Sigmoid colon (tissue), 7 donors: ENCODE data around the gene ZNF366. TPM values are rescaled to one million over a fixed set of nuclear protein-coding genes. Genes with fewer than 3 reads are reported as not detected.
A peak's percentile ranks its signal among the peaks of the same experiment; 100 is the strongest.

Experiments used
- DNase-seq: peaks from one replicate; pipeline ENCODE4 v3.0.0-alpha.2; 2019
- H3K27ac ChIP-seq, 4 donors: fragments of 200-600 bp; sonication (generic); one replicate each; pipeline ENCODE4 v1.5.1; 2016 to 2019; ENCODE audit warnings: mild to moderate bottlenecking in 1 of 4
- H3K27me3 ChIP-seq, 3 donors: fragments of 200-600 bp; sonication (generic); one replicate each; pipeline ENCODE4 v1.5.1; 2019; ENCODE audit warnings: mild to moderate bottlenecking in 1 of 3
- H3K36me3 ChIP-seq, 4 donors: fragments of 200-600 bp; sonication (generic); one replicate each; pipeline ENCODE4 v1.5.1; 2016 to 2019
- H3K4me1 ChIP-seq, 4 donors: fragments of 200-600 bp; sonication (generic); one replicate each; pipeline ENCODE4 v1.5.1; 2017 to 2019
- H3K4me3 ChIP-seq, 4 donors: fragments of 200-600 bp; sonication (generic); one replicate each; pipeline ENCODE4 v1.5.1; 2017 to 2019; ENCODE audit warnings: mild to moderate bottlenecking in 2 of 4, moderate library complexity in 1 of 4
- H3K9me3 ChIP-seq, 4 donors: fragments of 200-600 bp in 3 of 4; sonication (generic) in 3 of 4; one replicate each; pipeline versions ENCODE4 v1.5.1 to v1.6.1; 2013 to 2019
- EP300 ChIP-seq, 4 donors: sonication (generic); formaldehyde crosslinking; IDR thresholded peaks; one replicate each; pipeline ENCODE4 v1.6.1; 2017; ENCODE audit warnings: antibody characterized with exemption in 4 of 4
- POLR2A ChIP-seq, 2 donors: fragments of 450-650 bp; IDR thresholded peaks; one replicate each; pipeline ENCODE4 v1.6.1; 2016; ENCODE audit warnings: antibody characterized with exemption in 2 of 2, mild to moderate bottlenecking in 2 of 2, moderate library complexity in 2 of 2
- POLR2AphosphoS5 ChIP-seq, 4 donors: sonication (generic); formaldehyde crosslinking; IDR thresholded peaks; one replicate each; pipeline ENCODE4 v1.6.1; 2017; ENCODE audit warnings: antibody characterized with exemption in 4 of 4
- WGBS, 2 donors: extraction: QIAGEN DNeasy Blood & Tissue Kit; methylation state at CpG; one replicate each; pipeline ENCODE4 v1.1.7; 2013; 5-methylcytosine and 5-hydroxymethylcytosine counted together
- intact Hi-C: fragments of 100-400 bp; cut with DNase I; formaldehyde crosslinking; loops from one replicate; pipeline ENCODE4 v1.15.1; 2023
- polyA plus RNA-seq, 3 donors: library from polyadenylated mRNA; stranded (reverse); fragments of 200-250 nt; gene quantifications; one replicate each; pipeline ENCODE4 v1.2.3, GENCODE V29; 2013
- total RNA-seq, 4 donors: library from RNA; depleted of rRNA; stranded (reverse); fragments of >200 nt; gene quantifications; one replicate each; pipeline ENCODE4 v1.1.0, GENCODE V29; 2016
- TF ChIP-seq, protein P1 (sequence below), 4 experiments: fragments of 450-650 bp in 3 of 4; fragments of 200-600 bp in 1 of 4; IDR thresholded peaks; one replicate each; pipeline ENCODE4 v1.5.1; 2016 to 2019; ENCODE audit warnings: antibody characterized with exemption in 4 of 4, mild to moderate bottlenecking in 3 of 4, moderate library complexity in 2 of 4
- donor health status: healthy with polysubstance abuse.
- donor health status: Bipolar disorder and iron deficiency.
- donor health status: healthy.

The ZNF366 gene
- total and polyA plus RNA-seq, 7 donors = 0.46 to 3.9 (median 1.8) TPM

DNA sequence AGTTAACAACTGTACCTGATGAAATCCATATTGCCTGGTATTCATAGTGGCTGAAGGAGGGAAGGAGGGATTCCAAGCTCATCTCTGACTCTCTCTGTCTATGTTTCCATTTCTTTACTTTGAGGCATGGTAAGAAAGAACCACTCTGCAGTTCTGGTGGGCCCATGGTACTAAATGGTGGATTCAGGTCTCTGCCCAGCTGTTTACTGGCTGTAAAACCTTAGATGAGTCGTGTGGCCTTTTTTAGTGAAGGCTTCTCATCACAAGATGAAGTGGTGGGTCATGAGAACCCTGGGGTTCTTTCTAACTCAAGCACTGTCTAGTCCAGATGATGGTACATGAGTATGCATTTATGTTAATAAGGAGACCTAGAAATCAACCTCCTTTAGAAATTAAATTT lies 49.7 kb downstream of the ZNF366 start:
- 85 to 92% methylated on average over 1 of the region's 1 CpG for WGBS, 2 donors

DNA sequence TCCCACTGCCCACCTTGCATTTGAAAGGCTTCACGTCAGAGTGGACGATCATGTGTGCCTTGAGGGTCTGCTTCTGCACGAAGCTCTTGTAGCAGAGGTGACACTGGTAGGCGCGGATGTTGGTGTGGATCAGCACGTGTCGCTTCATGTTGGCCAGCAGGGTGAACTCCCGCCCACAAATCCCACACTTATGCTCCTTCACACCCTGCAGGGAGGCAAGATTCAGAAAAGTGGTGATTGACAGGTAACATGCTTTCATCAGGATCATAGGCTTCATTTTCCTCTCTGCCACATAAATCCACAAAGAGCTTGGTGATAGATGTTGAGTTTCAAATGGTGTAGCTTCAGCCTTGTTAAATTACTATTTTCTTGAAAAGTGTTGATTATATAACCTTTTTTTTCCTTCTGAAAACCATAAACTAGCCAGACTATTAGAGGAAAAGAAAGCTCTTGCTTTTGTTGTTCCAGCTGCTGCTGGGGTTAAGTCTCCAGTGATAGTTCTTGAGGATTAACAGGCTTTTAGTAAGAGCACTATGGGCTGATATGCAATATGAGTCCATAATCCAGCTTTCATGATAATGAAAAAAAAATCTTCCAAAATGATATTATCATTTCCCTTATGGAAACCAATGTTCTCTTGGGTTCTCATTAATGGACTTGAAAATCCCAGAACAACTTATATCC lies 50.7 kb downstream of the ZNF366 start:
- Histone ChIP-seq H3K4me1 (peaks cover 0 to 45% (median 37%) of the 10 kb centered on the region in 4 donors), H3K27me3 (no peaks in the 10 kb centered on the region), H3K36me3 (no peaks in the 10 kb centered on the region), H3K9me3 (no peaks in the 10 kb centered on the region), H3K4me3 (no peak overlapping the region), H3K27ac (no peak overlapping the region)
- intact Hi-C loops = loop anchor here (5.0 kb wide), 1 partner anchor 56 kb away; no protein-coding TSS in a partner anchor
- 96% methylated on average over 8 of the region's 8 CpGs for WGBS, 2 donors
- DNase-seq = no peak
- no peak for TF ChIP-seq EP300 (IDR thresholded peaks at IDR 0.05)
- TF ChIP-seq, protein P1, sequence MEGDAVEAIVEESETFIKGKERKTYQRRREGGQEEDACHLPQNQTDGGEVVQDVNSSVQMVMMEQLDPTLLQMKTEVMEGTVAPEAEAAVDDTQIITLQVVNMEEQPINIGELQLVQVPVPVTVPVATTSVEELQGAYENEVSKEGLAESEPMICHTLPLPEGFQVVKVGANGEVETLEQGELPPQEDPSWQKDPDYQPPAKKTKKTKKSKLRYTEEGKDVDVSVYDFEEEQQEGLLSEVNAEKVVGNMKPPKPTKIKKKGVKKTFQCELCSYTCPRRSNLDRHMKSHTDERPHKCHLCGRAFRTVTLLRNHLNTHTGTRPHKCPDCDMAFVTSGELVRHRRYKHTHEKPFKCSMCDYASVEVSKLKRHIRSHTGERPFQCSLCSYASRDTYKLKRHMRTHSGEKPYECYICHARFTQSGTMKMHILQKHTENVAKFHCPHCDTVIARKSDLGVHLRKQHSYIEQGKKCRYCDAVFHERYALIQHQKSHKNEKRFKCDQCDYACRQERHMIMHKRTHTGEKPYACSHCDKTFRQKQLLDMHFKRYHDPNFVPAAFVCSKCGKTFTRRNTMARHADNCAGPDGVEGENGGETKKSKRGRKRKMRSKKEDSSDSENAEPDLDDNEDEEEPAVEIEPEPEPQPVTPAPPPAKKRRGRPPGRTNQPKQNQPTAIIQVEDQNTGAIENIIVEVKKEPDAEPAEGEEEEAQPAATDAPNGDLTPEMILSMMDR (IDR thresholded peaks at IDR 0.05) = no peak

More for the DNA sequence above, 49.7 kb downstream of the ZNF366 start:
- Histone ChIP-seq H3K36me3 (no peaks in the 10 kb centered on the region), H3K27ac (no peak overlapping the region), H3K27me3 (no peaks in the 10 kb centered on the region), H3K9me3 (no peaks in the 10 kb centered on the region), H3K4me1 (peaks cover 0 to 35% (median 27%) of the 10 kb centered on the region in 4 donors), H3K4me3 (no peak overlapping the region)
- TF ChIP-seq POLR2A (IDR thresholded peaks at IDR 0.05) (no peak), EP300 (IDR thresholded peaks at IDR 0.05) (no peak)
- DNase-seq = no peak
- intact Hi-C loops = loop anchor here (5.0 kb wide), 1 partner anchor 55 kb away; no protein-coding TSS in a partner anchor

DNA sequence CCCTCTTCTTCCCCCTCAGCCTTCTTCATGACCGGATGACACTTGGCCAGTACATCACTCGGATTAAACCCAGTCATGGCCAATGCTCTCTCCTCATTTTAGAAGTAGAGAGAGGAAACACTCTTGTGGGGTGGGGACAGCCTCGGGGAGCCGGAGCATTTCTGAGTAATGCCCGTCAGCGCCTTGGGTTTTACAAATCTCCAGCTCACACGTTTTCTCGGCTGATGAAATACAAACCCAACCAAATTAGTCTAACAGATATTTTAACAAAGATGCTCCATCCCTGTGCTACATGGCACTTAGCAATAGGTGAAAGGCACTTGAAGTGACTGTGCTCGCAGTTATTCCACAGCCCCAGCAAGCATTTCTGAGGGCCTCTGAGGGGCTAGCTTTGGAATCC lies 51.7 kb downstream of the ZNF366 start:
- TF ChIP-seq POLR2A (IDR thresholded peaks at IDR 0.05) = no peak
- no peak for TF ChIP-seq POLR2AphosphoS5 (IDR thresholded peaks at IDR 0.05)
- TF ChIP-seq, protein P1 (IDR thresholded peaks at IDR 0.05) = no peak
- no peak for TF ChIP-seq EP300 (IDR thresholded peaks at IDR 0.05)
- intact Hi-C loops = loop anchor here (5.0 kb wide), 1 partner anchor 57 kb away; no protein-coding TSS in a partner anchor
- Histone ChIP-seq H3K36me3 (no peaks in the 10 kb centered on the region), H3K9me3 (no peaks in the 10 kb centered on the region), H3K27ac (peak overlapping the region in 1 of 4 donors; percentile 27), H3K4me1 (peaks cover 0 to 52% (median 46%) of the 10 kb centered on the region in 4 donors), H3K27me3 (no peaks in the 10 kb centered on the region), H3K4me3 (no peak overlapping the region)
- WGBS, 2 donors = 90 to 93% methylated on average over 9 of the region's 9 CpGs
- DNase-seq = no peak

DNA sequence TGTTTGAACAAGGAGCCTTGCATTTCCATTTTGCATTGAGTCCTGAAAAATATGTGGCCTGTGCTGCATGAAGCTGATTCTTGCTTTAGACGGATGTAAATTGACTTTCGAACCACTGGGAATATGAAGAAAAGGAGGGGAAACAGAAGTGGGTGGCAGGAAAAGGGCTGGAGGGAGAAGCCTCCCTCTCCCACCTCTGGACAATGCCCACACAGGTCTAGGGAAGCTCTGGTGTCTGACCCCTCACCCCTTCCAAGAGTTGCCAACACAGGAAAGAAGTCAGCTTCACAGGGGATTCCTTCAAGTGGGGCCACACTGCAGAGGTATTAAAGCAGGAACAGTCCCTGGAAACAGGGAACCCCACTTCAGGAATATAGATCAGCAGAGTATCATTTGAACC lies 52.2 kb downstream of the ZNF366 start:
- Histone ChIP-seq H3K4me3 (no peak overlapping the region), H3K27ac (peak overlapping the region in 1 of 4 donors; percentile 27), H3K27me3 (no peaks in the 10 kb centered on the region), H3K4me1 (peaks cover 0 to 52% (median 46%) of the 10 kb centered on the region in 4 donors), H3K9me3 (no peaks in the 10 kb centered on the region), H3K36me3 (no peaks in the 10 kb centered on the region)
- DNase-seq = no peak
- intact Hi-C loops = loop anchor here (5.0 kb wide), 1 partner anchor 57 kb away; no protein-coding TSS in a partner anchor
- whole genome bisulfite sequencing, 2 donors = 91 to 97% methylated on average over 2 of the region's 2 CpGs
- TF ChIP-seq POLR2AphosphoS5 (IDR thresholded peaks at IDR 0.05) (no peak), EP300 (IDR thresholded peaks at IDR 0.05) (no peak), POLR2A (IDR thresholded peaks at IDR 0.05) (no peak)
- TF ChIP-seq, protein P1 (IDR thresholded peaks at IDR 0.05) = no peak

DNA sequence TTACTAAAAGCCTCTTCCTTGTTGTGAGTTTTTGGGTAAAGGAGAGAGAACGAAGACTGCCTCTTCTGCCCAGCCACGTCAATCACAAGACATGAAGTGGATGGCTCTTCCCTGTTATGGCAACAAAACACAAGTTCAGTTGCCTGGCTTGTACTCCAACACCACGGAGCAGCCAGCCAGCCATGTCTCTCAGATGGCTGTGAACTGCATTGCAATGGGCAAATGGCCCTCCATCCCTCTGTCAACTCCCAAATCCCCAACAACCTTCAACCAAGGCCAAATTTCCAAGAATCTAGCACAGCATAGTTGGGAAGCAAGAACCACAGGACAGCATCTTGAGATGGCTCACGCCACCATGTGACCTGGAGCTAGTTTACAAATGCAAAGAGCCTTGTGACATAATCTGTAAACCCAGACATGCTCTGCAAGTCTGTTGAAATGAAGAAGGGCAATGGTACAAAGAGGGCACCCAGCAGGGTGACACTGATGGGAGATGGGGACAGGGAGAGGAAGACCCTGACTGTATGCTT lies 53.9 kb downstream of the ZNF366 start:
- intact Hi-C loops = no loop called here
- DNase-seq = no peak
- H3K27me3 ChIP-seq = no peaks in the 10 kb centered on the region
- 34 to 63% methylated on average over 4 of the region's 4 CpGs for WGBS, 2 donors
- no peaks in the 10 kb centered on the region for H3K9me3 ChIP-seq
- H3K4me3 ChIP-seq = no peak overlapping the region
- peak overlapping the region; percentile 76 to 89 (median 84) for H3K27ac ChIP-seq
- no peaks in the 10 kb centered on the region for H3K36me3 ChIP-seq
- peaks cover 0 to 35% (median 33%) of the 10 kb centered on the region in 4 donors for H3K4me1 ChIP-seq
- TF ChIP-seq, protein P1 (IDR thresholded peaks at IDR 0.05) = no peak
- TF ChIP-seq POLR2A (IDR thresholded peaks at IDR 0.05) (no peak), POLR2AphosphoS5 (IDR thresholded peaks at IDR 0.05) (no peak), EP300 (IDR thresholded peaks at IDR 0.05) (no peak)
